Transverse colon (tissue), 4 donors: ENCODE measurements around the gene PUSL1. TPM values are rescaled to one million over a fixed set of nuclear protein-coding genes. Genes with fewer than 3 reads are reported as not detected.

Source experiments
- DNase-seq: peaks from one replicate; pipeline ENCODE4 v3.0.0-alpha.2; 2019
- H3K27ac ChIP-seq, 4 donors: fragments of 200-600 bp; sonication (generic); 2 replicates each; pipeline ENCODE4 v1.5.1; 2016 to 2018; ENCODE audit warnings: inconsistent platforms in 4 of 4
- H3K27me3 ChIP-seq: fragments of 200-600 bp; sonication (generic); 2 replicates; pipeline ENCODE4 v1.5.1; 2017; ENCODE audit warnings: inconsistent platforms
- H3K36me3 ChIP-seq, 4 donors: fragments of 200-600 bp; sonication (generic); 2 replicates each; pipeline ENCODE4 v1.5.1; 2017 to 2019; ENCODE audit warnings: inconsistent platforms in 4 of 4
- H3K4me1 ChIP-seq, 4 donors: fragments of 200-600 bp; sonication (generic); 2 replicates each; pipeline ENCODE4 v1.5.1; 2017 to 2020; ENCODE audit warnings: inconsistent platforms in 4 of 4
- H3K4me3 ChIP-seq, 4 donors: fragments of 200-600 bp; sonication (generic); 1 replicate in 1 of 4; 2 replicates in 3 of 4; pipeline versions ENCODE4 v1.5.1 to v1.6.1; 2017 to 2019; ENCODE audit warnings: inconsistent platforms in 4 of 4
- H3K9me3 ChIP-seq, 2 donors: fragments of 200-600 bp; sonication (generic); 2 replicates each; pipeline ENCODE4 v1.5.1; 2017 to 2019; ENCODE audit warnings: inconsistent platforms in 2 of 2
- EP300 ChIP-seq: sonication (generic); formaldehyde crosslinking; IDR thresholded peaks from one replicate; pipeline ENCODE4 v1.6.1; 2017; ENCODE audit warnings: antibody characterized with exemption, low read depth
- POLR2A ChIP-seq: fragments of 450-650 bp; IDR thresholded peaks from one replicate; pipeline ENCODE4 v1.6.1; 2016; ENCODE audit warnings: antibody characterized with exemption, mild to moderate bottlenecking, moderate library complexity
- POLR2AphosphoS5 ChIP-seq, 3 donors: sonication (generic); formaldehyde crosslinking; IDR thresholded peaks; one replicate each; pipeline ENCODE4 v1.6.1; 2016; ENCODE audit warnings: antibody characterized with exemption in 3 of 3
- WGBS, 2 donors: methylation state at CpG; one replicate each; pipeline ENCODE4 v1.1.5; 2018; ENCODE audit warnings: low coverage in 1 of 2; 5-methylcytosine and 5-hydroxymethylcytosine counted together
- in situ Hi-C, 4 donors: fragments of 200-750 bp; cut with MboI; loops; one replicate each; pipeline versions ENCODE4 v1.15.0 to v1.15.1; 2017; ENCODE audit warnings: low sequenced_read_pairs in 3 of 4, low pct_ligation_motif_present in 1 of 4, low pct_unique_long_range_greater_than_20kb in 1 of 4
- intact Hi-C: fragments of 100-400 bp; cut with DNase I; formaldehyde crosslinking; loops from one replicate; pipeline ENCODE4 v1.15.1; 2023; ENCODE audit warnings: low total_unique reads
- total RNA-seq, 4 donors: library from RNA; depleted of rRNA; stranded (reverse); fragments of >200 nt; gene quantifications; one replicate each; pipeline ENCODE4 v1.1.0, GENCODE V29; 2016
- TF ChIP-seq, protein P1 (sequence below), 5 experiments: fragments of 200-600 bp in 3 of 5; fragments of 450-650 bp in 2 of 5; sonication (generic) in 3 of 5; IDR thresholded peaks; 1 replicate in 2 of 5; 2 replicates in 3 of 5; pipeline ENCODE4 v1.5.1; 2016 to 2017; ENCODE audit warnings: antibody characterized with exemption in 5 of 5, inconsistent platforms in 3 of 5, mild to moderate bottlenecking in 2 of 5, moderate library complexity in 1 of 5

PUSL1 gene
- total RNA-seq, 4 donors from 2014 or later, result 7.0 to 35.9 (median 20.5) TPM

DNA sequence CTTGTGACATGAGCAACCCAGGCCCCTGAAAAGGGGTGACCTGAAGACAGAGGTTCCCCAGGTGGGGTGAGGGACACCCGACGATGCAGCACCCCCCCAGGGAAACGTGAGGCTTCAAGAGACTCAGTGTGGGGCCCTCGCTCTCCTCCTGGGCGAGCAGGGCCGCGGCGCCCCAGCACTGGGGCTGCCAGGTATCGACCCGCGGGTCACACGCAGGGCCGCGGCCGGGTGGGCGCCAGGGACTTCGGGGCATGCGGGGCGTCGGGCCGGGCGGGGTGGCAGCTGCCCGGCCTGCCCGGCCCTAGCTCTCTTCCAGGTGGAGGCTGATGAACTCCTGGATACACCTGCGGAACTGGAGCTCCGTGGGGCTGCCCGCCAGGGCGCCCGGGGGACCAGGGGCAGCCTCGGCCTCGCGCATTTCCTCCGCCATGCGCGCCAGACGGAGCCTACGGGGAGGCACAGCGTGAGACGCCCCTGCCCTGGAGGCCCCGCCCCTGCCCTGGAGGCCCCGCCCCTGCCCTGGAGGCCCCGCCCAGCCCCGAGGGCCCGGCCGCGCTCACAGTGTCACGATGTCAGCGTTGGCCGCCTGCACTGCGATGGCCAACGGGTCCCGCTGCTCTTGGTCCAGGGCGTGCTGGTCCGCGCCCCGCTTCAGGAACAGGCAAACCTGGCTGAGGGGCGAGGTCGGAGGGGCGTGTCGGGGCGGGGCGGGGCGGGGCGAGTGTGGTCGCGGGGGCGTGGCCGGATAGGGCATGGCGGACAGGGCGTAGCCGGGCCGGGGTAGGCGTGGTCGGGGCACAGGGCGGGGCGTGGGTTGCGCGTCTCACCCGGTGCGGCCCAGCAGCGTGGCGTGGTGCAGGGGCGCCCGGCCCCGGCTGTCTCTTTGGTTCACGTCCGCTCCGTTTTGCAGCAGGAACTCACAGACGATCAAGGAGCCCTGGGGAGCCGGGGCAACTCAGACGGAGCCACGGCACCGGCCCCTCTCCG is 14.8 kb upstream of the PUSL1 start:
- Histone ChIP-seq H3K4me1 (peaks cover 0 to 12% (median 10%) of the 10 kb centered on the region in 4 donors), H3K27me3 (no peaks in the 10 kb centered on the region), H3K9me3 (no peaks in the 10 kb centered on the region), H3K36me3 (no peaks in the 10 kb centered on the region), H3K4me3 (no peak overlapping the region), H3K27ac (no peak overlapping the region)
- in situ Hi-C loops, result no loop called here
- intact Hi-C loops, result no loop called here
- 85% methylated on average over 63 of the region's 94 CpGs; no CpG with 5 or more reads in 1 of the 2 donors for WGBS, 2 donors
- TF ChIP-seq POLR2A (no peak), EP300 (no peak), POLR2AphosphoS5 (IDR thresholded peaks at IDR 0.05) (no peak)
- TF ChIP-seq, protein P1, sequence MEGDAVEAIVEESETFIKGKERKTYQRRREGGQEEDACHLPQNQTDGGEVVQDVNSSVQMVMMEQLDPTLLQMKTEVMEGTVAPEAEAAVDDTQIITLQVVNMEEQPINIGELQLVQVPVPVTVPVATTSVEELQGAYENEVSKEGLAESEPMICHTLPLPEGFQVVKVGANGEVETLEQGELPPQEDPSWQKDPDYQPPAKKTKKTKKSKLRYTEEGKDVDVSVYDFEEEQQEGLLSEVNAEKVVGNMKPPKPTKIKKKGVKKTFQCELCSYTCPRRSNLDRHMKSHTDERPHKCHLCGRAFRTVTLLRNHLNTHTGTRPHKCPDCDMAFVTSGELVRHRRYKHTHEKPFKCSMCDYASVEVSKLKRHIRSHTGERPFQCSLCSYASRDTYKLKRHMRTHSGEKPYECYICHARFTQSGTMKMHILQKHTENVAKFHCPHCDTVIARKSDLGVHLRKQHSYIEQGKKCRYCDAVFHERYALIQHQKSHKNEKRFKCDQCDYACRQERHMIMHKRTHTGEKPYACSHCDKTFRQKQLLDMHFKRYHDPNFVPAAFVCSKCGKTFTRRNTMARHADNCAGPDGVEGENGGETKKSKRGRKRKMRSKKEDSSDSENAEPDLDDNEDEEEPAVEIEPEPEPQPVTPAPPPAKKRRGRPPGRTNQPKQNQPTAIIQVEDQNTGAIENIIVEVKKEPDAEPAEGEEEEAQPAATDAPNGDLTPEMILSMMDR (IDR thresholded peaks at IDR 0.05), result no peak
- no peak for DNase-seq

DNA sequence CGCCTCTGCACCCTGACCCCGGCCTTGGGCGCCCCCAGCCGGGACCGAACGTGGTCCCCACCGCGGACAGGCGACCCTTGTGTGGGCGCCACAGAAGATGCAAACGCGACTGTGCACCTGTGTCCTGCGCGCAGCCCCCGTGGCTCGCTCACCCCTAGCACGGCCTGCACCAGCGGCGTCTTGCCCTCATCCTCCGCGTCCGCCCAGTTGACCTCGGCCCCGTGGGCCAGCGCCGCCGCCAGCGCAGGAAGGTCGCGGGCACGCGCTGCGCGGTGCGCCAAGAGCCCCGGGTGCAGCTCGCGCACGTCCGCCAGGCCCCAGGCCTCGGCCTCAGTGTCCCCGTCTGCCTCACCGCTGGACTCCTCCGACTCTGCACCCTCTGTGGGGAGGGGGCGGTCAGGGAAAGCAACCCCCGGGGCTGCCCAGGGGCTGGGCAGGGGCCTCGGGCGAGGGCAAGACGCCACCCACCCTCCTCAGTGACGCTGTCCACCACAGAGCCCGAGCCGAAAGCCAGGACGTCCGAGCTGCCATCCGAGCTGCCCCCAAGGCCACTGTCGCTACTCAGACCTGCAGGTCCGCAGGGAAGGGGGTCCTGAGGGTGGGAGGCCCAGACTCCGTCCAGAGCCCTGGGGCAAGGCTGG is 14.0 kb upstream of the PUSL1 start:
- WGBS, 2 donors, result 96% methylated on average over 51 of the region's 58 CpGs; no CpG with 5 or more reads in 1 of the 2 donors
- no peaks in the 10 kb centered on the region for H3K36me3 ChIP-seq
- intact Hi-C loops, result no loop called here

DNA sequence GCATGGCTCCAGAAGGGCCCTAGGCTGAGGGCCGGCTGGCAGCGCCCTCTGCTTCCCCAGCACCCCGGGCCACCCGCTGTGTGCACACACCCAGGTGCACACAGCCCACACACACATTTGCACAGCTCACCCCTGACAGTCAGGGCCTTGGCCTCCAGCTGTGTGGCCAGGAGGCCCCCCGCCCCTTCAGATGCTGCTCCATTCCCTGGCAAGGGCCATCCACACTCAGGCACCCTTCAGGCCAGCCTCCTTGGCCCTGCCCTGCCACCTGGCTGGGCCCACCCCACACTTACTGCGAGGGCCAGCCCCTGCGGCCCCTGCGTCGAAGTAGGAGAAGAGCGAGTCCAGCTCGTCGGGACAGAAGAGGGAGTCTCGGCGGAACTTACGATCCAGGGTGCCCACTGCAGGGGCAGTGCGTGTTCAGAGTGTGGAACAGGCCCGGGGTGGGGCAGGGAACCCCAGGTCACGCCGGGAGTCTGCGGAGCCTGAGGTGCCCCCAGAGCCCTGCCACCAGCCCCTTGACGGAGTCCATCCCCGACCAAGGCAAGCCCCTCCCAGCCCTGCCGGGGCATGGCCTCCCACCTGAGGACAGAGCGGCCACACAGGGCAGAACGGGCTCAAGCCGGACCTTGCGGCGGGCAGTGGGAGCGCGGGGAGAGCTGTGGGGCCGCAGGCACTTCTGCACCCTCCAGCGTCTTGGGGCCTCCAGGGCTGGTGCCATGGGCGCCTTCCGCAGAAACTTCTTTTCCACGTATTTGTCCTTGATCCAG is 13.1 kb upstream of the PUSL1 start:
- H3K9me3 ChIP-seq, result no peaks in the 10 kb centered on the region
- 96 to 100% methylated on average over 1 to 31 of the region's 35 CpGs for WGBS, 2 donors
- no peaks in the 10 kb centered on the region for H3K36me3 ChIP-seq
- H3K4me1 ChIP-seq, result peaks cover 0 to 12% (median 10%) of the 10 kb centered on the region in 4 donors
- no peak for DNase-seq
- in situ Hi-C loops, result no loop called here
- no peaks in the 10 kb centered on the region for H3K27me3 ChIP-seq
- H3K27ac ChIP-seq, result no peak overlapping the region
- intact Hi-C loops, result no loop called here
- H3K4me3 ChIP-seq, result no peak overlapping the region
- no peak for TF ChIP-seq POLR2A
- TF ChIP-seq, protein P1 (IDR thresholded peaks at IDR 0.05), result no peak
- TF ChIP-seq POLR2AphosphoS5 (IDR thresholded peaks at IDR 0.05), result no peak
- TF ChIP-seq EP300, result no peak

More for the DNA sequence above, 14.0 kb upstream of the PUSL1 start:
- DNase-seq, result no peak
- Histone ChIP-seq H3K4me3 (no peak overlapping the region), H3K4me1 (peaks cover 0 to 12% (median 10%) of the 10 kb centered on the region in 4 donors), H3K27me3 (no peaks in the 10 kb centered on the region), H3K9me3 (no peaks in the 10 kb centered on the region), H3K27ac (no peak overlapping the region)
- in situ Hi-C loops, result no loop called here
- no peak for TF ChIP-seq POLR2AphosphoS5 (IDR thresholded peaks at IDR 0.05)
- TF ChIP-seq, protein P1 (IDR thresholded peaks at IDR 0.05), result no peak
- no peak for TF ChIP-seq EP300
- TF ChIP-seq POLR2A, result no peak
